Neural progenitor cell (in vitro differentiated cells): Measurements from ENCODE around the gene UNC5B. TPM values are rescaled to one million over a fixed set of nuclear protein-coding genes. Genes with fewer than 3 reads are reported as not detected.

Experiments
- DNase-seq: peaks from one replicate; pipeline ENCODE4 v3.0.0-alpha.2; 2016; ENCODE audit warnings: low spot score
- H2AFZ ChIP-seq: fragments of 200-600 bp; sonication (generic); replicated peaks from 2 replicates; pipeline ENCODE4 v1.6.1; 2016; ENCODE audit warnings: antibody characterized with exemption
- H3F3A ChIP-seq: fragments of 200-600 bp; sonication (generic); 2 replicates; pipeline ENCODE4 v1.6.1; 2016; ENCODE audit warnings: antibody characterized with exemption, low read depth
- H3K27ac ChIP-seq: fragments of 200-600 bp; sonication (generic); 2 replicates; pipeline ENCODE4 v1.5.1; 2016; ENCODE audit warnings: mild to moderate bottlenecking
- H3K27me3 ChIP-seq: fragments of 200-600 bp; sonication (generic); 2 replicates; pipeline ENCODE4 v1.6.1; 2016; ENCODE audit warnings: mild to moderate bottlenecking, moderate library complexity
- H3K36me3 ChIP-seq: fragments of 200-600 bp; sonication (generic); 2 replicates; pipeline ENCODE4 v1.5.1; 2016
- H3K4me1 ChIP-seq: fragments of 200-600 bp; sonication (generic); 2 replicates; pipeline ENCODE4 v1.6.1; 2016; ENCODE audit warnings: mixed run types
- H3K4me2 ChIP-seq: fragments of 200-600 bp; sonication (generic); 2 replicates; pipeline ENCODE4 v1.6.1; 2016
- H3K4me3 ChIP-seq: fragments of 200-600 bp; sonication (generic); 2 replicates; pipeline ENCODE4 v1.5.1; 2016
- H3K79me2 ChIP-seq: fragments of 200-600 bp; sonication (generic); 2 replicates; pipeline ENCODE4 v1.6.1; 2016; ENCODE audit warnings: low read depth
- H3K9ac ChIP-seq: fragments of 200-600 bp; sonication (generic); 2 replicates; pipeline ENCODE4 v1.6.1; 2016
- H3K9me3 ChIP-seq: fragments of 200-600 bp; sonication (generic); 2 replicates; pipeline ENCODE4 v1.5.1; 2016; ENCODE audit warnings: low read depth
- H4K20me1 ChIP-seq: fragments of 200-600 bp; sonication (generic); 2 replicates; pipeline ENCODE4 v1.6.1; 2016; ENCODE audit warnings: low read depth
- H3K27ac Mint-ChIP-seq: 3 replicates; pipeline ENCODE4 v1.8.0; 2021; ENCODE audit warnings: mixed read lengths
- H3K27me3 Mint-ChIP-seq: 2 replicates; pipeline ENCODE4 v1.8.0; 2022; ENCODE audit warnings: low read depth, mild to moderate bottlenecking, inconsistent platforms, moderate library complexity, mixed read lengths; ENCODE audit not compliant: insufficient read depth
- H3K36me3 Mint-ChIP-seq: 3 replicates; pipeline ENCODE4 v1.8.0; 2021; ENCODE audit warnings: mixed read lengths
- H3K4me1 Mint-ChIP-seq: 3 replicates; pipeline ENCODE4 v1.8.0; 2021; ENCODE audit warnings: mixed read lengths
- H3K4me3 Mint-ChIP-seq: 3 replicates; pipeline ENCODE4 v1.8.0; 2021; ENCODE audit warnings: mild to moderate bottlenecking, moderate library complexity, mixed read lengths
- H3K9me3 Mint-ChIP-seq: 3 replicates; pipeline ENCODE4 v1.8.0; 2020; ENCODE audit warnings: mixed read lengths
- CTCF ChIP-seq: fragments of 200-600 bp; sonication (generic); IDR thresholded peaks from 2 replicates; pipeline ENCODE4 v1.5.1; 2017; ENCODE audit warnings: antibody characterized with exemption, mild to moderate bottlenecking
- EZH2 ChIP-seq: fragments of 200-600 bp; sonication (generic); IDR thresholded peaks from 2 replicates; pipeline ENCODE4 v1.6.1; 2017; ENCODE audit warnings: antibody characterized with exemption, mild to moderate bottlenecking, moderate library complexity
- EZH2phosphoT487 ChIP-seq: fragments of 200-600 bp; sonication (generic); IDR thresholded peaks from 2 replicates; pipeline ENCODE4 v1.6.1; 2017; ENCODE audit warnings: antibody characterized with exemption
- total RNA-seq: library from RNA; depleted of rRNA; stranded (reverse); fragments of >200 nt; gene quantifications from 2 replicates; pipeline ENCODE4 v1.2.3, GENCODE V29; 2015; ENCODE audit warnings: low replicate concordance

The UNC5B gene
- total RNA-seq, 1 donor from 2014 or later, result 3.3 TPM

- Histone ChIP-seq H3K27ac (no peak overlapping the region), H3K27me3 (peaks cover 41% of the 10 kb centered on the region), H3F3A (peaks cover 33% of the 10 kb centered on the region), H4K20me1 (peaks cover 30% of the 10 kb centered on the region), H3K4me1 (peaks cover 40% of the 10 kb centered on the region), H3K79me2 (peaks cover 25% of the 10 kb centered on the region), H3K4me3 (peak overlapping the region; percentile 82), H3K4me2 (peak overlapping the region; percentile 91), H2AFZ (no peak overlapping the region), H3K9ac (no peak overlapping the region), H3K36me3 (no peaks in the 10 kb centered on the region), H3K9me3 (no peaks in the 10 kb centered on the region)
- TF ChIP-seq EZH2 (no peak), CTCF (no peak), EZH2phosphoT487 (no peak)
- no peak for DNase-seq
- no peak overlapping the region for H3K27ac Mint-ChIP-seq
- H3K4me1 Mint-ChIP-seq, result peaks cover 54% of the 10 kb centered on the region
- H3K36me3 Mint-ChIP-seq, result no peaks in the 10 kb centered on the region
- no peaks in the 10 kb centered on the region for H3K9me3 Mint-ChIP-seq
- H3K4me3 Mint-ChIP-seq, result peak overlapping the region; percentile 88
- H3K27me3 Mint-ChIP-seq, result peaks cover 39% of the 10 kb centered on the region
These were observed 2.5 kb downstream of the UNC5B start for GRCh38 chr10:71214641-71215559.

- Histone ChIP-seq H3K27me3 (peaks cover 27% of the 10 kb centered on the region), H3K4me3 (no peak overlapping the region), H4K20me1 (peaks cover 30% of the 10 kb centered on the region), H3K9me3 (no peaks in the 10 kb centered on the region), H3K9ac (no peak overlapping the region), H3K36me3 (no peaks in the 10 kb centered on the region), H3K4me1 (peaks cover 33% of the 10 kb centered on the region), H3K4me2 (peak overlapping the region; percentile 91), H3F3A (peaks cover 33% of the 10 kb centered on the region), H3K27ac (no peak overlapping the region), H2AFZ (no peak overlapping the region), H3K79me2 (peaks cover 29% of the 10 kb centered on the region)
- no peak for DNase-seq
- TF ChIP-seq EZH2 (no peak), CTCF (no peak), EZH2phosphoT487 (no peak)
- Mint-ChIP-seq H3K36me3 (no peaks in the 10 kb centered on the region), H3K9me3 (no peaks in the 10 kb centered on the region), H3K4me3 (peak overlapping the region; percentile 72), H3K4me1 (peaks cover 45% of the 10 kb centered on the region), H3K27me3 (peaks cover 35% of the 10 kb centered on the region), H3K27ac (no peak overlapping the region)
These were observed 4.0 kb downstream of the UNC5B start for GRCh38 chr10:71216363-71216695.

DNA sequence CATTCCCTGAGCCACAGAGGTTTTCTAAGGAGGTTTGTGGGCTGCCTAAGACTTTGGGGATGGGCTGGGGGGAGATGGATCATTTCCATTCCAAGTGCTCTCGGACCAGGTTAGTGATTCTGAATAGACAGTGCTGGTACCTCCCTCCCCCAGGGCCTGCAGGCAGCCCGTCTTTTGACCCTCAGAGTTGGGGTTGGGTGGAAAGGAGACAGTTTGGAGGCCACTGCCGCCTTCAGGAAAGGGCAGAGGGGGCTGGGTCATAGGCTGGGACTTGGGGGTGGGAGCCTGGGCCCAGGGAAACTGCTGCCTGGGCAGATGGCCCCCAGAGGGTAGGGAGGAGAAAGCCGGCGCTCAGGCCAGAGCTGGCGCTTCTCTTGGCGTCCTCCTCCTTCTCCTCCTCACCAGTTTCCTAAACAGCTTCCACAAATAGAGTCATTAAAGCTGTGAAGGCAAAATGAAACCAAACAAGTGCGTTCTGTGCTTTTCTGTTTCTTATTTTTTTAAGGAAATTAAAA, 4.4 kb downstream of the UNC5B start:
- H3K36me3 ChIP-seq, result no peaks in the 10 kb centered on the region
- no peak for DNase-seq
- H3K27me3 Mint-ChIP-seq, result peaks cover 30% of the 10 kb centered on the region
- H3F3A ChIP-seq, result peaks cover 33% of the 10 kb centered on the region
- peak overlapping the region; percentile 91 for H3K4me2 ChIP-seq
- H3K9ac ChIP-seq, result no peak overlapping the region
- peaks cover 22% of the 10 kb centered on the region for H3K27me3 ChIP-seq
- no peak overlapping the region for H3K27ac ChIP-seq
- H3K9me3 Mint-ChIP-seq, result no peaks in the 10 kb centered on the region
- H3K4me3 ChIP-seq, result peak overlapping the region; percentile 45
- no peak overlapping the region for H3K27ac Mint-ChIP-seq
- TF ChIP-seq EZH2phosphoT487 (no peak), CTCF (no peak), EZH2 (no peak)
- peak overlapping the region; percentile 73 for H2AFZ ChIP-seq
- H3K36me3 Mint-ChIP-seq, result no peaks in the 10 kb centered on the region
- no peaks in the 10 kb centered on the region for H3K9me3 ChIP-seq
- peaks cover 44% of the 10 kb centered on the region for H3K4me1 Mint-ChIP-seq
- H4K20me1 ChIP-seq, result peaks cover 30% of the 10 kb centered on the region
- H3K79me2 ChIP-seq, result peaks cover 34% of the 10 kb centered on the region
- peaks cover 33% of the 10 kb centered on the region for H3K4me1 ChIP-seq
- peak overlapping the region; percentile 72 for H3K4me3 Mint-ChIP-seq
